Measurements from ENCODE around the gene ARRDC4. TPM values are rescaled to one million over a fixed set of nuclear protein-coding genes. Genes with fewer than 3 reads are reported as not detected.

Gene ARRDC4
- total RNA-seq, 1 experiment from 2014 or later: 8.7 TPM

- Histone ChIP-seq H3K9ac (ENCODE audit: extremely low read depth, insufficient read length, low read length) (no peak overlapping the region), H4K8ac (replicated peaks; ENCODE audit: insufficient read length, low read depth, low read length) (no peak overlapping the region), H3K79me1 (ENCODE audit: insufficient read depth, low read depth, low read length, poor library complexity, severe bottlenecking) (no peaks in the 10 kb centered on the region), H4K20me1 (ENCODE audit: control insufficient read depth, insufficient read depth, insufficient read length) (no peaks in the 10 kb centered on the region), H2BK120ac (ENCODE audit: low read depth, low read length, poor library complexity, severe bottlenecking) (no peak overlapping the region), H3K14ac (ENCODE audit: insufficient read depth, low read length) (no peak overlapping the region), H2BK5ac (ENCODE audit: insufficient read length, low read length) (no peak overlapping the region), H4K5ac (ENCODE audit: insufficient read length, low read depth, low read length) (no peak overlapping the region), H2BK20ac (ENCODE audit: low read depth, low read length, poor library complexity, severe bottlenecking) (no peak overlapping the region), H2BK12ac (ENCODE audit: insufficient read length, low read depth, low read length) (no peak overlapping the region), H2BK15ac (ENCODE audit: low read depth, low read length) (no peak overlapping the region), H2AK5ac (ENCODE audit: insufficient read length, low read length) (no peak overlapping the region), H2AFZ (ENCODE audit: low read length) (no peak overlapping the region), H3K27me3 (ENCODE audit: insufficient read depth, low read length) (no peaks in the 10 kb centered on the region), H3K4ac (ENCODE audit: low read depth, low read length) (no peak overlapping the region), H3K4me1 (ENCODE audit: insufficient read depth, low read length) (no peaks in the 10 kb centered on the region), H3K79me2 (ENCODE audit: insufficient read depth, low read length) (no peaks in the 10 kb centered on the region), H3K27ac (ENCODE audit: insufficient read length, low read depth, low read length) (no peak overlapping the region), H3T11ph (ENCODE audit: low read length) (no peak overlapping the region), H3K18ac (ENCODE audit: insufficient read length, low read depth, low read length) (no peak overlapping the region), H4K91ac (ENCODE audit: insufficient read length, low read depth, low read length) (no peak overlapping the region), H3K4me2 (ENCODE audit: insufficient read depth, insufficient read length, low read length) (no peak overlapping the region), H3K23me2 (ENCODE audit: insufficient read length, low read depth, low read length, poor library complexity, severe bottlenecking) (no peaks in the 10 kb centered on the region), H3K56ac (ENCODE audit: insufficient read length, low read depth, low read length) (no peak overlapping the region), H3K23ac (ENCODE audit: insufficient read length, low read depth, low read length) (no peak overlapping the region), H3K9me3 (ENCODE audit: control insufficient read depth, low read depth, low read length) (no peaks in the 10 kb centered on the region)
- Mint-ChIP-seq H3K27me3 (ENCODE audit: low read depth) (no peaks in the 10 kb centered on the region), H3K9me3 (no peaks in the 10 kb centered on the region), H3K4me3 (no peak overlapping the region), H3K36me3 (ENCODE audit: insufficient read depth in 1 of 3, low read depth in 3 of 3) (no peaks in the 10 kb centered on the region), H3K27ac (0 out of 7 replicates have a peak overlapping the region, but pooled peaks of 1 of the 3 experiments have one; percentile 62), H3K4me1 (no peaks in the 10 kb centered on the region)
- no peak for DNase-seq
- 100% methylated on average over 2 of the region's 6 CpGs for WGBS (ENCODE audit: extremely low coverage, insufficient read length, low lambda C conversion rate)
- no peak for TF ChIP-seq CTCF (conservative IDR thresholded peaks at IDR 0.05)
Observed at GRCh38 chr15:98009971-98010370, 49.5 kb downstream of the ARRDC4 start.
